Aorta (tissue), 5 donors: ENCODE data around the gene RANBP1. TPM values are rescaled to one million over a fixed set of nuclear protein-coding genes. Genes with fewer than 3 reads are reported as not detected.

ENCODE experiments used
- ATAC-seq: fragments of 200-7000 bp; cut with Tn5 transposase; one replicate; pipeline ENCODE4 v1.9.1; 2022; ENCODE audit warnings: moderate library complexity; ENCODE audit not compliant: low FRiP score
- DNase-seq, 2 donors: peaks; one replicate each; pipeline ENCODE4 v3.0.0-alpha.2; 2020
- H3K27ac ChIP-seq, 2 donors: one replicate each; pipeline ENCODE4 v1.5.1; 2013; ENCODE audit warnings: low read length in 2 of 2, mild to moderate bottlenecking in 2 of 2, moderate library complexity in 2 of 2, control low read depth in 1 of 2, inconsistent platforms in 1 of 2, low read depth in 1 of 2
- H3K27me3 ChIP-seq, 2 donors: one replicate each; pipeline ENCODE4 v1.6.1; 2013; ENCODE audit warnings: control low read depth in 1 of 2, low read length in 1 of 2, mild to moderate bottlenecking in 1 of 2, moderate library complexity in 1 of 2; ENCODE audit not compliant: insufficient read depth in 2 of 2, control insufficient read depth in 1 of 2
- H3K36me3 ChIP-seq, 2 donors: one replicate each; pipeline ENCODE4 v1.6.1; 2013; ENCODE audit warnings: control low read depth in 1 of 2, low read length in 1 of 2, mild to moderate bottlenecking in 1 of 2; ENCODE audit not compliant: insufficient read depth in 2 of 2, control insufficient read depth in 1 of 2
- H3K4me1 ChIP-seq, 2 donors: one replicate each; pipeline ENCODE4 v1.6.1; 2013; ENCODE audit warnings: low read length in 2 of 2, control low read depth in 1 of 2, mild to moderate bottlenecking in 1 of 2, moderate library complexity in 1 of 2; ENCODE audit not compliant: insufficient read depth in 2 of 2, control insufficient read depth in 1 of 2
- H3K4me3 ChIP-seq, 2 donors: one replicate each; pipeline ENCODE4 v1.5.1; 2013; ENCODE audit warnings: low read length in 2 of 2, control low read depth in 1 of 2, mild to moderate bottlenecking in 1 of 2
- H3K9me3 ChIP-seq: one replicate; pipeline ENCODE4 v1.6.1; 2013; ENCODE audit warnings: mild to moderate bottlenecking, low read length; ENCODE audit not compliant: control insufficient read depth
- WGBS, 2 donors: extraction: QIAGEN DNeasy Blood & Tissue Kit; methylation state at CpG; one replicate each; pipeline ENCODE4 v1.1.7; 2013; 5-methylcytosine and 5-hydroxymethylcytosine counted together
- intact Hi-C, 2 donors: fragments of 100-400 bp; cut with DNase I; formaldehyde crosslinking; loops; one replicate each; pipeline versions ENCODE4 v1.14.2 to v1.15.0; 2022
- polyA plus RNA-seq, 2 donors: library from polyadenylated mRNA; stranded (reverse); fragments of 200-250 nt; gene quantifications; one replicate each; pipeline ENCODE4 v1.2.3, GENCODE V29; 2013
- total RNA-seq, 2 donors: library from RNA; stranded (reverse); fragmentation: NEBNext Ultra II Directional; extraction: Animal tissue kit (Norgen Biotek cat#: 25700); gene quantifications; one replicate each; pipeline ENCODE4 v1.2.1, GENCODE V29; 2021
- donor health status: healthy with polysubstance abuse.
- donor health status: Bipolar disorder and iron deficiency.
- donor health status: DM: no; HTN: no; CAD: no.
- donor health status: DM: no; HTN: no; CAD: no.
- donor health status: DM: yes; HTN: yes; CAD: no.

Gene RANBP1
- total and polyA plus RNA-seq, 4 donors: 49.8 to 75.0 (median 56.1) TPM

GRCh38 chr22:20141186-20142077, 25.5 kb downstream of the RANBP1 start:
- no peaks in the 10 kb centered on the region for H3K9me3 ChIP-seq
- no peaks in the 10 kb centered on the region for H3K27me3 ChIP-seq
- intact Hi-C loops: no loop called here
- H3K4me3 ChIP-seq: no peak overlapping the region
- no peak for DNase-seq
- H3K27ac ChIP-seq: no peak overlapping the region
- no peaks in the 10 kb centered on the region for H3K36me3 ChIP-seq
- no peaks in the 10 kb centered on the region for H3K4me1 ChIP-seq
- 74 to 75% methylated on average over 22 of the region's 22 CpGs for WGBS, 2 donors
- ATAC-seq: no peak

DNA sequence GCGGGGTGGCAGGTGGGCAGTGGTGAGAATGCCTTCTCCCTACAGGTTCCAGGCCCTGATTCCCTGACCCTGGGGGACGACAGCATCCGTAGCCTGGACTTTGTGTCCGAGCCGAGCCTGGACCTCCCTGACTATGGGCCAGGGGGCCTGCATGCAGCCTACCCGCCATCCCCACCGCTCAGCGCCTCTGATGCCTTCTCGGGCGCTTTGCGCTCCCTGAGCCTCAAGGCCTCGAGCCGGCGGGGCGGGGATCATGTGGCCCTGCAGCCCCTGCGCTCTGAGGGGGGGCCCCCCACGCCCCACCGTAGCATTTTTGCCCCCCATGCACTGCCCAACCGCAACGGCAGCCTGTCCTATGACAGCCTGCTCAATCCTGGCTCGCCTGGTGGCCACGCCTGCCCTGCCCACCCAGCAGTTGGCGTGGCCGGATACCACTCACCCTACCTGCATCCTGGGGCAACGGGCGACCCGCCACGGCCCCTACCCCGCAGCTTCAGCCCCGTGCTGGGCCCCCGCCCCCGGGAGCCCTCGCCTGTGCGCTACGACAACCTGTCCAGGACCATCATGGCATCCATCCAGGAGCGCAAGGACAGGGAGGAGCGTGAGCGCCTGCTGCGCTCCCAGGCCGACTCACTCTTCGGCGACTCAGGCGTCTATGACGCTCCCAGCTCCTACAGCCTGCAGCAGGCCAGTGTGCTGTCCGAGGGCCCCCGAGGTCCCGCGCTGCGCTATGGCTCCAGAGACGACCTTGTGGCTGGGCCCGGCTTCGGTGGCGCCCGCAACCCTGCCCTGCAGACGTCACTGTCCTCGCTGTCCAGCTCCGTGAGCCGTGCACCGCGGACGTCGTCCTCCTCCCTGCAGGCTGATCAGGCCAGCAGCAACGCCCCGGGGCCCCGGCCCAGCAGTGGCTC, 27.1 kb downstream of the RANBP1 start:
- no peak overlapping the region for H3K4me3 ChIP-seq

DNA sequence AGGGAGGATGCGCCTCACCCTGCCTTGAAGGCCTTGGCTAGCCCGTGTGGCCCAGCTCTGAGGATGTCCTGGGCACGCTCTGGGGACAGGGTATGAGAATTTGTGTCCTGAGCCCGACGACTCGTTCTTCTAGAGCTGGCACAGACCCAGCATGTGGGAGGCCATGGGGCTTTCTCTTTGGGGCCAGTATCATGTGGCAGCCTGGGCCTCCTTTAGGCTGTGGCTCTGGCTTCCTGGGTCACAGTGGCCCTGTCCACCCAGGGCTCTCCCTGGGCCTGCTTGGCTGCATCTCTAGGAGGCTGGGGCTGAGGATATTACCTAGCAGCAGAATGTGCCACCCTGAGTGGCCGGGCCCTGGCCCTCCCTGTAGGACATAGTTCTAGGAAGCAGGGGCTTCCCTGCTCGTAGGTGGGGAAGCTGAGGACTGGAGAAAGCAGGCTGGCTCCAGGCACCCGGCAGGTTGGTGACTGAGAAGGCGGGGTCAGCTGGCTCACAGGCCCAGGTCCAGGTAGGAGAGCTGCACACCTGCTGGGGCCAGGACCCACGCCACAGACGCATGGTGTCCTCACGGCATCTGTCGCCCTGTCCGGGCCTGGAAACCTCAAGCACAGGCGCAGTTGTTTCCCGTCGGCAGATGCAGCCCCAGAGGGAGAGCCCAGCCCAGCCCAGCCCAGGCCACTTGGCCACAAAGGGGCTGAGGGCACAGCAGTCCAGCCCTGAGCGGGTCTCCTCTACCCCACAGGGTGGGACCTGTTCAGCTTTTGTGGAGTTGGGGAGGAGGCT, 28.2 kb downstream of the RANBP1 start:
- Histone ChIP-seq H3K4me1 (no peaks in the 10 kb centered on the region), H3K27me3 (no peaks in the 10 kb centered on the region), H3K9me3 (no peaks in the 10 kb centered on the region), H3K36me3 (no peaks in the 10 kb centered on the region), H3K4me3 (no peak overlapping the region), H3K27ac (no peak overlapping the region)
- DNase-seq: no peak
- intact Hi-C loops: no loop called here
- WGBS, 2 donors: 81 to 86% methylated on average over 19 of the region's 19 CpGs
- ATAC-seq: no peak

More for the DNA sequence above, 27.1 kb downstream of the RANBP1 start:
- H3K4me1 ChIP-seq: no peaks in the 10 kb centered on the region
- ATAC-seq (no peak), DNase-seq (no peak)
- intact Hi-C loops: no loop called here
- H3K27ac ChIP-seq: no peak overlapping the region
- no peaks in the 10 kb centered on the region for H3K36me3 ChIP-seq
- 94% methylated on average over 62 to 65 of the region's 65 CpGs for WGBS, 2 donors
- no peaks in the 10 kb centered on the region for H3K9me3 ChIP-seq
- no peaks in the 10 kb centered on the region for H3K27me3 ChIP-seq

GRCh38 chr22:20145206-20145831, 29.4 kb downstream of the RANBP1 start:
- DNase-seq: no peak
- Histone ChIP-seq H3K36me3 (no peaks in the 10 kb centered on the region), H3K4me1 (no peaks in the 10 kb centered on the region), H3K9me3 (no peaks in the 10 kb centered on the region), H3K4me3 (no peak overlapping the region), H3K27ac (no peak overlapping the region), H3K27me3 (no peaks in the 10 kb centered on the region)
- no peak for ATAC-seq
- WGBS, 2 donors: 86 to 90% methylated on average over 22 of the region's 22 CpGs
- intact Hi-C loops: no loop called here

DNA sequence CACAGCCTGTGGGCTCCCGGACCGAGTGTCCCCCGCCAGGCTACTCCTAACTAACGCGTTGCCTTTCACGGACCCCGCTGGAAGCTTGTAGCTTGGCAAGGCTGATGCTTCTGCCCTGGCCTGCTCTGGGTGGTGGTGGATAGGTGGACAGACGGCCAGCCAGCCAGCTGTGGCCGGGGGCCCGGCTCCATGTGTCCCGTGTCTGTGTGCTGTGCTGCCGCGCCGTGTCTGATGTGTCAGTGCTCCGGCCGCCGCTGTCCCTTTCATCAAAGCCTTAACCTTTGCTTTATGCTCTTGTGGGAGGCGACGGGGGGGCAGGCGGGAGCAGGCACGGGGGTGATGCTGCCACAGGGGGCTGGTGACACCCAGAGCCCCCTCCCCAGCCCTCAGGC, 29.9 kb downstream of the RANBP1 start:
- DNase-seq (no peak), ATAC-seq (no peak)
- H3K4me3 ChIP-seq: no peak overlapping the region
- H3K36me3 ChIP-seq: no peaks in the 10 kb centered on the region
- no peaks in the 10 kb centered on the region for H3K9me3 ChIP-seq
- no peaks in the 10 kb centered on the region for H3K27me3 ChIP-seq
- intact Hi-C loops: no loop called here
- no peak overlapping the region for H3K27ac ChIP-seq
- WGBS, 2 donors: 89 to 91% methylated on average over 21 of the region's 21 CpGs
- no peaks in the 10 kb centered on the region for H3K4me1 ChIP-seq

GRCh38 chr22:20146777-20147176, 30.9 kb downstream of the RANBP1 start:
- DNase-seq (no peak), ATAC-seq (no peak)
- H3K9me3 ChIP-seq: no peaks in the 10 kb centered on the region
- no peak overlapping the region for H3K4me3 ChIP-seq
- H3K27me3 ChIP-seq: no peaks in the 10 kb centered on the region
- H3K36me3 ChIP-seq: no peaks in the 10 kb centered on the region
- intact Hi-C loops: no loop called here
- WGBS, 2 donors: 84 to 86% methylated on average over 14 to 22 of the region's 22 CpGs
- no peak overlapping the region for H3K27ac ChIP-seq
- no peaks in the 10 kb centered on the region for H3K4me1 ChIP-seq

DNA sequence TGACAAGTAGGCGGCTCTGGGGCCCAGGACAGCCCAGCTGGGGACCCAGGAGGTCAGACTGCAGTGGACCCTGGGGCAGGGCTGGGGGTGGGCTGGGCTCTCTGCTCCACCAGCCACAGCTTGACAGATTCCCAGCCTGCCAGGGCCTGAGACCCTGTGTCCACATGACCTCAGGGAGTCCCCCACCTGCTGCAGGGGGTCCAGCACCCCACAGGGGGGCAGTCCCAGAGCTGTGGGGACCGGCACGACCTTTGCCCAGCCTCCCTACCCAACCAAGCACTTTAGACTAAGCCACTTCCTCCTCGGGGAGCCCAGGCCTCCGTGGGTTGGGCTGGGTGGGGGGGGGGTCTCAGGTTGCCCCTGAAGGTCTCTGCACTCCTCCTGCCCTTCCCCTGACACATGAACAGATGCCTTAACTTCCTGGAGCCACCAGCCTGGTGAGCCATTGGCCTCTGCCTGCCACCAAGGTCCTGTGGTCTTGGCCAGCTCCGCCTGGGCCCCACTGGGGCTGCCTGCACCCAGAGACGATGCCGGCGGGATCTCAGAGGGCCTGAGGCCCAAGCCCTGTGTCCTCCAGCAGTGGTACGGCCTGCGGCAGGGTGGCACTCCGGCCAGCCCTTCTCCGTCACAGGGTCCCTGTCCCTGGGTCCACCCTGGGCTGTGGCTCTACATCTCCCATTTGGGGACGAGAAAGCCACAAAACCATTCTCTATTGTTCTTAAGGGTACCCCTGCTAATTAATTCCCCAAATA, 31.5 kb downstream of the RANBP1 start:
- no peaks in the 10 kb centered on the region for H3K36me3 ChIP-seq
- 76 to 81% methylated on average over 14 of the region's 14 CpGs for WGBS, 2 donors
- no peak for ATAC-seq
- no peak overlapping the region for H3K27ac ChIP-seq
- H3K27me3 ChIP-seq: no peaks in the 10 kb centered on the region
- H3K9me3 ChIP-seq: no peaks in the 10 kb centered on the region
- H3K4me3 ChIP-seq: no peak overlapping the region
- H3K4me1 ChIP-seq: no peaks in the 10 kb centered on the region
- no peak for DNase-seq
- intact Hi-C loops: no loop called here
